ENCODE results near the gene ERBB4.

Gene ERBB4

DNA sequence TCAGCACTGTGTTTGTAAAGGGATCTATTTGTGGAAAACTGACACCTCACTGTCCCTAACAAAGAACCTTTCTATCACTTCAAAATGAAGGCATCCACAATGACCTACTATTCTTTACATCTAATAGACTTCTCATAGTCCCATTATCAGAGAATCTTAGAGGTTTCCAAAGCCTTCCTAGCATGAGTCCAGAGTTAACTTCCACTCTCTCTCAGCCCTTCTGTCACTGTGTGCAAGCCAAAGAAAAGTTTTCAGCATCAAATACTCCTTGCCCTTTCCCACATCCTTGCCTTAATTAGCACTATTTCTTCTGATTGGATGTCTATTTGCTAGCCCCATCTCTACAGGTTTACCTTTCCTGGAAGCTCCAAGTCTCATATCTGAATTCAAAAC lies 178.5 kb downstream of the ERBB4 start:
- no peak overlapping the region for H3K4me3 ChIP-seq (replicated peaks; ENCODE audit: low read depth, low read length)
- TF ChIP-seq, protein P1, sequence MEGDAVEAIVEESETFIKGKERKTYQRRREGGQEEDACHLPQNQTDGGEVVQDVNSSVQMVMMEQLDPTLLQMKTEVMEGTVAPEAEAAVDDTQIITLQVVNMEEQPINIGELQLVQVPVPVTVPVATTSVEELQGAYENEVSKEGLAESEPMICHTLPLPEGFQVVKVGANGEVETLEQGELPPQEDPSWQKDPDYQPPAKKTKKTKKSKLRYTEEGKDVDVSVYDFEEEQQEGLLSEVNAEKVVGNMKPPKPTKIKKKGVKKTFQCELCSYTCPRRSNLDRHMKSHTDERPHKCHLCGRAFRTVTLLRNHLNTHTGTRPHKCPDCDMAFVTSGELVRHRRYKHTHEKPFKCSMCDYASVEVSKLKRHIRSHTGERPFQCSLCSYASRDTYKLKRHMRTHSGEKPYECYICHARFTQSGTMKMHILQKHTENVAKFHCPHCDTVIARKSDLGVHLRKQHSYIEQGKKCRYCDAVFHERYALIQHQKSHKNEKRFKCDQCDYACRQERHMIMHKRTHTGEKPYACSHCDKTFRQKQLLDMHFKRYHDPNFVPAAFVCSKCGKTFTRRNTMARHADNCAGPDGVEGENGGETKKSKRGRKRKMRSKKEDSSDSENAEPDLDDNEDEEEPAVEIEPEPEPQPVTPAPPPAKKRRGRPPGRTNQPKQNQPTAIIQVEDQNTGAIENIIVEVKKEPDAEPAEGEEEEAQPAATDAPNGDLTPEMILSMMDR (IDR thresholded peaks at IDR 0.05; ENCODE audit: low read depth, low read length, missing control alignments), result no peak
- no peak for DNase-seq (ENCODE audit: extremely low read depth, low read depth)

DNA sequence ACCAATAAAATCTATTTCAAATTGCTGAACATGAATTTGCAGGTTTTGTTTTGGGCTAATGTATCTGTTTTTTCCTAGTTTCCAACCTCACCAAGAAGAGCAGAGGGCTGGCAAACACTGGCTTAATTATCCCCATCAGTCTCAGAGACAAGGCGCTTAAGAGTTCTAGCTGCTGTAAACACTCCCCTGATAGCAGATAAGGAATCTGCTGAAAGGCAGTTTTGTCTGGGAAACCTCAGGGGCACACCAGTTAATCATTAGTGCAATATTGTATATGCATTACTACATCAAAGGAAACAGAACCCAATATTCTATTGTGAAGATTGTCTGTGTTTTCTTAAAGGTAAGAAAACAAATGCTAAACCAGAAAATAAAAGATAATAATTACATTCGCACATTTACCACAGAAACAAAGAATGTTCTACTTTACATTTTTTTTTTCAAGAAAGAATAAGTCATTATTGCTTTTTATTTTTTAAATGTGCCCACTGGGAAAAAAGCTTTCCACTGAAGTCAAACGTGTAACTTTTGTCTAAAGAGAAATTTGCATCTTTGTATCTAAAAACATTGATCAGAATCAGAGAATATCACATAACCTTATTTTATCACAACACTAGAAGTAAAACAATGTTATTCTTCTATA lies 179.1 kb downstream of the ERBB4 start:
- no peak for DNase-seq (ENCODE audit: extremely low read depth, low read depth)
- H3K4me3 ChIP-seq (replicated peaks; ENCODE audit: low read depth, low read length), result no peak overlapping the region
- TF ChIP-seq, protein P1 (IDR thresholded peaks at IDR 0.05; ENCODE audit: low read depth, low read length, missing control alignments), result no peak

DNA sequence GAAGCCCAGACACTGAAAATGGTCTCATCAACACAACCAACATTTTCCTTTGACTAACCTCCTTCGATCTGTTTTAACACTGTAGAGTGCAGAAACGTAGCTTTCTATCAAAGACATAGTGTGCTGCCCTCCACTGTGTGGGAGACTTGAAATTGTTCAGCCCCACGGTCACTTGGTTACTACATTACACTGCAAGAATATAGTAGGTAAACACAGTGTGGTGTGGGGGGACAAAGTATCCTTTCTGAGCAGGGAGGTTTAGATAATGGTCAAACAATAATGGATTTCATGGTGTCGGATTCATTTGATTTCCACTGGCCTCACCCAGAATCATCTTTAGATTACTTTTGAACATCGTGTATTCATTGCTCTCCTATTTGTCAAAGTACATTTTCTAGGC lies 181.0 kb downstream of the ERBB4 start:
- H3K4me3 ChIP-seq (replicated peaks; ENCODE audit: low read depth, low read length), result no peak overlapping the region
- TF ChIP-seq, protein P1 (IDR thresholded peaks at IDR 0.05; ENCODE audit: low read depth, low read length, missing control alignments), result no peak
- no peak for DNase-seq (ENCODE audit: extremely low read depth, low read depth)

DNA sequence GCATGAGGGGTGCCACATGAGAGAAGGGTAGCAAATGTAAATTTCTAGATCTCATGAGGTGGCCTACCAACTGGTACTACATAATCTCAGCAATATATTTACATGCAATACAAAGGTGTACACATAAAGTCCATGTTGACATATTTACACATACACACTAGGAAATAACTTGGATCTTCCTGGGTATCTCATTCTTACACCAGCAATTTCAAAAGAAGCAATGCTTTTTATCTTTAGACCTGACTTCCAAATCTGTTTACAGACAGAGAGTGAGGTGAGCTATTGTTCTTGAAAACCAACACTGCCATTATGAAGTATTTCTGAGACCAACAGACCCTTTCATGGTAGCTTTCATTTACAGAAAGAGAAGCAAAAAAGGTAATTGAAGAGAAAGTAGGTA lies 184.2 kb downstream of the ERBB4 start:
- no peak overlapping the region for H3K4me3 ChIP-seq (replicated peaks; ENCODE audit: low read depth, low read length)
- no peak for DNase-seq (ENCODE audit: extremely low read depth, low read depth)
- TF ChIP-seq, protein P1 (IDR thresholded peaks at IDR 0.05; ENCODE audit: low read depth, low read length, missing control alignments), result no peak

DNA sequence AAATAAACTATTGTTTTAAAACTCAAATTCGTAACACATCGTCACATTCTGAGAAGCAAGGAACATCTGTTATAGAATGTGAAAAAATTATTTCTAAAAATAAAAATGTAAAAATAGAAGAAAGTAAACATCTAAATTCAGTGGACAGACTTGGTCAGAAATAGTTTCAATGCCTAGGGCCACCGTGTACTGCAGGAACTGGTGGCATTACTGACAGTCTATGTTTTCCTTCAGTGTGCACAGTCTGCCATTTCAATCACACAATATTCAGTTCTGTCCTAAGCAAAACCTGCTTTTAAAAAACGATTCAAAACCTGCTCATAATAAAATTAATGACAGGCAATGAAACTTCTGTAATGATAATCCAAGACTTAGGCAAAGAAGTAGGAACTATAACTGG lies 190.1 kb downstream of the ERBB4 start:
- no peak overlapping the region for H3K4me3 ChIP-seq (replicated peaks; ENCODE audit: low read depth, low read length)
- TF ChIP-seq, protein P1 (IDR thresholded peaks at IDR 0.05; ENCODE audit: low read depth, low read length, missing control alignments), result no peak
- no peak for DNase-seq (ENCODE audit: extremely low read depth, low read depth)

DNA sequence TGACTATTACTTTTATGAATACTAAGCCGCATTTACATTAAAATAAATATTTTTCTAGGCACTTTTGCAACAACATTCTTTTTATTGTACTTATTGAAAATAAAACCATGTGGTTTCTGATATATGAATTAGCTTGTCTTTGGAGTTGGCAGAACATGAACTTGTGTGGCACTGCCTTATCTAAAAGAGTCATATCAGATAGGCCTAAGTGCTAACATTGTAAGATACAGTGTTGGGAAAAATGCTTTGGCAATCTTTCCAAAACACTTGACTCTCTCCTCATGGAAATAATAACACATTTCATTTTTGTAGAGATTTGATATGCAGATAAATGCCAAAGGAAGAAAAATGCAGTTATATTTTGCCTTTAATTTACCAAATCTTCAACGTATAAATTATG lies 191.7 kb downstream of the ERBB4 start:
- H3K4me3 ChIP-seq (replicated peaks; ENCODE audit: low read depth, low read length), result no peak overlapping the region
- TF ChIP-seq, protein P1 (IDR thresholded peaks at IDR 0.05; ENCODE audit: low read depth, low read length, missing control alignments), result no peak
- no peak for DNase-seq (ENCODE audit: extremely low read depth, low read depth)

DNA sequence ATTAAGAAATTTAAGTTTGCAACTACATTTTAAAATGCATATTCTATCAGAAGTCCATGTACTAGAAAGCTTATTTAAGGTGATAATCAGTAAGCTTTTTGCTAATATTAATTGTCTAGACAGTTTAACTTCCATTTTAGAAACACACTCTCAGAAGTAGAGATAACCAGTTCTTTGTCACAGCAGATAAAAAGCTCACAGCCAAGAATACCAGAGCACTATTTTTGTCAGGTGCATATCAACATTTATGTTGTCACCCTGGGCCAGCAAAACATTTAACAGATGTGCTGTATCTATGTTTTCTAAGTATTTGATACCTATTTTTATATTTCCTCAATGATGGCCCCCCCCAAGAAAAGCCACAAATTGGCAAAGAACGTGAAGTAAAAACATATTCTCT lies 192.6 kb downstream of the ERBB4 start:
- no peak for DNase-seq (ENCODE audit: extremely low read depth, low read depth)
- TF ChIP-seq, protein P1 (IDR thresholded peaks at IDR 0.05; ENCODE audit: low read depth, low read length, missing control alignments), result no peak
- H3K4me3 ChIP-seq (replicated peaks; ENCODE audit: low read depth, low read length), result no peak overlapping the region
